NCI-H69 (cell line): ENCODE measurements around the gene NUDT22.

ENCODE experiments used
- DNase-seq: peaks from one replicate; lab custom pipeline; 2025; lab: John Stamatoyannopoulos, UW

The NUDT22 gene

GRCh38 chr11:64207256-64208085 lies 18.6 kb upstream of the NUDT22 start:
- DNase-seq = no peak

GRCh38 chr11:64208086-64208795 lies 17.8 kb upstream of the NUDT22 start:
- DNase-seq = no peak

GRCh38 chr11:64208796-64209562 lies 17.1 kb upstream of the NUDT22 start:
- DNase-seq = no peak

- DNase-seq = no peak
Measured at GRCh38 chr11:64209563-64209843, 16.6 kb upstream of the NUDT22 start.

- no peak for DNase-seq
Measured at GRCh38 chr11:64210301-64211020, 15.6 kb upstream of the NUDT22 start.

GRCh38 chr11:64211181-64211872 lies 14.7 kb upstream of the NUDT22 start:
- no peak for DNase-seq

- DNase-seq = no peak
Measured at GRCh38 chr11:64216879-64217278, 9.2 kb upstream of the NUDT22 start.

- DNase-seq = no peak
Measured at GRCh38 chr11:64218628-64219353, 7.3 kb upstream of the NUDT22 start.

- no peak for DNase-seq
Measured at GRCh38 chr11:64219354-64219684, 6.8 kb upstream of the NUDT22 start.

- no peak for DNase-seq
Measured at GRCh38 chr11:64219755-64220154, 6.3 kb upstream of the NUDT22 start.

- no peak for DNase-seq
Measured at GRCh38 chr11:64220271-64220670, 5.8 kb upstream of the NUDT22 start.

- no peak for DNase-seq
Measured at GRCh38 chr11:64220798-64221197, 5.3 kb upstream of the NUDT22 start.

GRCh38 chr11:64222651-64223000 lies 3.4 kb upstream of the NUDT22 start:
- DNase-seq = no peak

- DNase-seq = no peak
Measured at GRCh38 chr11:64223001-64223651, 2.9 kb upstream of the NUDT22 start.

GRCh38 chr11:64224151-64224890 lies 1.8 kb upstream of the NUDT22 start:
- DNase-seq = no peak

- peak; percentile 56 for DNase-seq
Measured at GRCh38 chr11:64224891-64225607, 1.0 kb upstream of the NUDT22 start.

- DNase-seq = peak; percentile 81
Measured at GRCh38 chr11:64226507-64227051, 505 bp downstream of the NUDT22 start.

- no peak for DNase-seq
Measured at GRCh38 chr11:64227405-64227956, 1.4 kb downstream of the NUDT22 start.
